Endothelial cell of umbilical vein (primary cell): ENCODE data around the gene ABHD18.

Source experiments
- CTCF ChIP-seq, 2 donors: IDR thresholded peaks; 1 replicate in 1 of 2; 2 replicates in 1 of 2; pipeline ENCODE4 v1.5.1; 2011; ENCODE audit warnings: low read length in 2 of 2, mild to moderate bottlenecking in 2 of 2, moderate library complexity in 2 of 2, control low read depth in 1 of 2, inconsistent platforms in 1 of 2, low read depth in 1 of 2; ENCODE audit not compliant: insufficient read depth in 1 of 2; ENCODE audit errors: extremely low read depth in 1 of 2
- FOS ChIP-seq: IDR thresholded peaks from 2 replicates; pipeline ENCODE4 v1.6.1; 2011; ENCODE audit warnings: mild to moderate bottlenecking, low read length, moderate library complexity, borderline replicate concordance; ENCODE audit not compliant: insufficient read depth
- MAX ChIP-seq: IDR thresholded peaks from 2 replicates; pipeline ENCODE4 v1.6.1; 2011; ENCODE audit not compliant: insufficient read depth, insufficient read length
- POLR2A ChIP-seq: IDR thresholded peaks from 2 replicates; pipeline ENCODE4 v1.6.1; 2012; ENCODE audit warnings: low read depth, mild to moderate bottlenecking, control low read depth, low read length
- POLR2AphosphoS5 ChIP-seq: IDR thresholded peaks from 2 replicates; pipeline ENCODE4 v1.6.1; 2012; ENCODE audit warnings: low read depth, mild to moderate bottlenecking, control low read depth, low read length, moderate library complexity; ENCODE audit not compliant: insufficient read depth

- TF ChIP-seq CTCF (IDR thresholded peaks at IDR 0.05; ENCODE audit: extremely low read depth in 1 of 2, insufficient read depth in 1 of 2, low read depth in 1 of 2, low read length in 2 of 2) (no peak), POLR2A (no peak), POLR2AphosphoS5 (no peak), MAX (no peak), FOS (no peak)
These were observed 91.2 kb downstream of the ABHD18 start for GRCh38 chr4:128056396-128056795.
